Measurements from ENCODE around the gene ARID3B.

DNA sequence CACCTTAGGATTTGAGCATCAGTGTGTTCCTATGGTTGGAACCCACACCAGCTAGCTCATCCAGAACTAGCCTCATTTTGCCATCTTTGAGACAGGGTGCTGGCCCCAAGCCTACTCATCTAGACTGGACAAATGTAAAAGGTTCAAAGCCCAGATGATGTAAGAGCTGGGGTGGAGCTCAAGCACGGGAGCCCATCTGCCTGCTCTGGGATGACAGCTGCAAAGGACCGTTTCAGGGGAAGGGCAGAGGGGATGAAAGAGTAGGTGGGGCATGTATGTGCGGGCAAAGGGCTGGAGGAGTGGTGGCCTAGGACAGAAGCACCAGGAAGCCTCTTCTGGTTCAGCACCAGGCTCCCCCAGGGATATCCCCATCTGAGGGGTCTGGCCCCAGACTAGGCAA is 90.4 kb downstream of the ARID3B start:
- TF ChIP-seq, protein P1, sequence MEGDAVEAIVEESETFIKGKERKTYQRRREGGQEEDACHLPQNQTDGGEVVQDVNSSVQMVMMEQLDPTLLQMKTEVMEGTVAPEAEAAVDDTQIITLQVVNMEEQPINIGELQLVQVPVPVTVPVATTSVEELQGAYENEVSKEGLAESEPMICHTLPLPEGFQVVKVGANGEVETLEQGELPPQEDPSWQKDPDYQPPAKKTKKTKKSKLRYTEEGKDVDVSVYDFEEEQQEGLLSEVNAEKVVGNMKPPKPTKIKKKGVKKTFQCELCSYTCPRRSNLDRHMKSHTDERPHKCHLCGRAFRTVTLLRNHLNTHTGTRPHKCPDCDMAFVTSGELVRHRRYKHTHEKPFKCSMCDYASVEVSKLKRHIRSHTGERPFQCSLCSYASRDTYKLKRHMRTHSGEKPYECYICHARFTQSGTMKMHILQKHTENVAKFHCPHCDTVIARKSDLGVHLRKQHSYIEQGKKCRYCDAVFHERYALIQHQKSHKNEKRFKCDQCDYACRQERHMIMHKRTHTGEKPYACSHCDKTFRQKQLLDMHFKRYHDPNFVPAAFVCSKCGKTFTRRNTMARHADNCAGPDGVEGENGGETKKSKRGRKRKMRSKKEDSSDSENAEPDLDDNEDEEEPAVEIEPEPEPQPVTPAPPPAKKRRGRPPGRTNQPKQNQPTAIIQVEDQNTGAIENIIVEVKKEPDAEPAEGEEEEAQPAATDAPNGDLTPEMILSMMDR (IDR thresholded peaks at IDR 0.05): no peak
- TF ChIP-seq POLR2A (IDR thresholded peaks at IDR 0.05): no peak

All from adrenal gland (tissue), 5 donors.